BJ (cell line): ENCODE results near the gene ERI3. TPM values are rescaled to one million over a fixed set of nuclear protein-coding genes. Genes with fewer than 3 reads are reported as not detected.

Experiments
- CTCF ChIA-PET: fragments of 350-600 bp; formaldehyde crosslinking; extraction: SDS; loops from one replicate; lab custom pipeline; 2021; ENCODE audit warnings: antibody characterized with exemption, inconsistent platforms; lab: Yijun Ruan, JAX
- POLR2A ChIA-PET: fragments of 300-600 bp; sonication (Branson Sonifier 250); formaldehyde crosslinking; extraction: SDS; loops from one replicate; lab custom pipeline; 2021; ENCODE audit warnings: antibody characterized with exemption; lab: Charles Lee
- DNase-seq: peaks from one replicate; pipeline ENCODE4 v3.0.0-alpha.2; 2011; ENCODE audit warnings: low read depth
- H3K27me3 ChIP-seq: 2 replicates; pipeline ENCODE4 v1.6.0; 2011; ENCODE audit warnings: low read length; ENCODE audit not compliant: control insufficient read depth, insufficient read depth
- H3K36me3 ChIP-seq: 2 replicates; pipeline ENCODE4 v1.5.1; 2011; ENCODE audit warnings: low read length; ENCODE audit not compliant: control insufficient read depth, insufficient read depth
- H3K4me3 ChIP-seq: 2 replicates; pipeline ENCODE4 v1.5.1; 2011; ENCODE audit warnings: low read depth, mild to moderate bottlenecking, control low read depth, low read length
- polyA plus RNA-seq: library from polyadenylated mRNA; depleted of rRNA; stranded (reverse); fragments of >200 nt; gene quantifications from 2 replicates; pipeline ENCODE4 v1.2.3, GENCODE V29; 2011; rRNA removed
- small RNA-seq: library from RNA; depleted of rRNA; stranded (forward); fragments of <200 nt; gene quantifications from one replicate; pipeline ENCODE3, GENCODE V24; 2012; ENCODE audit warnings: low replicate concordance, low read depth; ENCODE audit not compliant: insufficient read length
- TF ChIP-seq, protein P1 (sequence below): IDR thresholded peaks from 2 replicates; pipeline ENCODE4 v1.5.1; 2011; ENCODE audit warnings: low read depth, mild to moderate bottlenecking, control low read depth, inconsistent platforms, low read length, moderate library complexity; ENCODE audit not compliant: insufficient read depth

ERI3 gene
- polyA plus RNA-seq, 1 experiment: 75.4 TPM

DNA sequence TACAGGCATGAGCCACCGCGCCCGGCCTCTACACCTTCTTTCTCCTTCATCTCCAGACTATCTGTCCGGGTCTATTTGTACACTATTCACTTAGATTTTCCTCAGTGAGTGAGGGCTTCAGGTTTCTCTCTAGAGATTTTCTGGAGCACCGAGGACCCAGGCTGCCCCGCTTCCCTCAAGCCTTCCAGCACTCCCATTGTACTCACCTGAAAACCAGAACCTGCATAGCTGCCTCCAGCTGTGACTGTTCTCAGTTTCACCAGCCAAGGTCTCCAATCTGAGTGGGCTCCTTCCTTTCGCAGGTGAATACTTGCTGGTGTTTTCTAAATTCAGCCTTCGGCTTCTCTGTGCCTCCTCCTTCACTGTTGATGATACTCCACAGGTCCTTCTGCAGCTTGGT lies 154.7 kb downstream of the ERI3 start:
- TF ChIP-seq, protein P1, sequence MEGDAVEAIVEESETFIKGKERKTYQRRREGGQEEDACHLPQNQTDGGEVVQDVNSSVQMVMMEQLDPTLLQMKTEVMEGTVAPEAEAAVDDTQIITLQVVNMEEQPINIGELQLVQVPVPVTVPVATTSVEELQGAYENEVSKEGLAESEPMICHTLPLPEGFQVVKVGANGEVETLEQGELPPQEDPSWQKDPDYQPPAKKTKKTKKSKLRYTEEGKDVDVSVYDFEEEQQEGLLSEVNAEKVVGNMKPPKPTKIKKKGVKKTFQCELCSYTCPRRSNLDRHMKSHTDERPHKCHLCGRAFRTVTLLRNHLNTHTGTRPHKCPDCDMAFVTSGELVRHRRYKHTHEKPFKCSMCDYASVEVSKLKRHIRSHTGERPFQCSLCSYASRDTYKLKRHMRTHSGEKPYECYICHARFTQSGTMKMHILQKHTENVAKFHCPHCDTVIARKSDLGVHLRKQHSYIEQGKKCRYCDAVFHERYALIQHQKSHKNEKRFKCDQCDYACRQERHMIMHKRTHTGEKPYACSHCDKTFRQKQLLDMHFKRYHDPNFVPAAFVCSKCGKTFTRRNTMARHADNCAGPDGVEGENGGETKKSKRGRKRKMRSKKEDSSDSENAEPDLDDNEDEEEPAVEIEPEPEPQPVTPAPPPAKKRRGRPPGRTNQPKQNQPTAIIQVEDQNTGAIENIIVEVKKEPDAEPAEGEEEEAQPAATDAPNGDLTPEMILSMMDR: no peak
- CTCF ChIA-PET: no interaction called here
- Histone ChIP-seq H3K36me3 (no peaks in the 10 kb centered on the region), H3K4me3 (no peak overlapping the region), H3K27me3 (no peaks in the 10 kb centered on the region; the same call in none of the 2 replicates)
- no peak for DNase-seq
- POLR2A ChIA-PET: interaction anchor here (0.6 kb wide), 1 partner anchor 32 kb away, joined by 6 read pairs; no protein-coding TSS in a partner anchor

DNA sequence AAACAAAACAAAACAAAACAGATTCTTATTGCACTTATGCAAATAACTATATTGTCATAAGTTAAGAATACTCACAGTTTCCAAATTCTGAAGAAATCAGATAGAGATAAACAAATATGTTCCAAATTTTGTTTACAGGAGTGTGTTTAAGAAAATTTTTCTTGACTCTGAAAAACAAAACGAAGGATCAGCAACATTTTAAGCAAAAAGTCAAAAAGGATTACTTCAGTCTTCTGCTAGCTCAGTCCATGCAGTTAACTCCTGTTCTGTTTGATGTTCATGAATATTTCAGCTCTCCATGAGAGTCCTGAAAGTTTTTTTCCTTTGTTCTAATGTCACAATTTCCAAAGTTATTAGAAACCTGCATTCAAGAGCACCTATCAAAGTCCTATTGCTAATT lies 180.4 kb downstream of the ERI3 start:
- Histone ChIP-seq H3K27me3 (peaks cover 2% of the 10 kb centered on the region; the same call in 1 of the 2 replicates), H3K36me3 (no peaks in the 10 kb centered on the region), H3K4me3 (no peak overlapping the region)
- CTCF ChIA-PET: no interaction called here
- TF ChIP-seq, protein P1: no peak
- POLR2A ChIA-PET: no interaction called here
- no peak for DNase-seq

Small RNA genes lying within 50 kb of the gene (small RNA-seq; reads per million reads assigned to genes)
- gene AL035417.1 (not detected), gene RNU6-369P (not detected)

Other genes with a start within 250 kb of the ERI3 start
- gene KLF17, start 236.4 kb downstream of the ERI3 start, polyA plus RNA-seq: 0.06 and 0.16 TPM in 2 replicates
- not detected in 2 replicates for gene KLF18, start 213.6 kb downstream of the ERI3 start, polyA plus RNA-seq
- gene DMAP1, start 141.8 kb downstream of the ERI3 start, polyA plus RNA-seq: 32.4 and 45.1 TPM in 2 replicates
- 49.8 and 65.4 TPM in 2 replicates for gene RNF220, start 50.0 kb upstream of the ERI3 start, polyA plus RNA-seq